CMK (cell line): Measurements from ENCODE around the gene HSP90AA1.
A peak's percentile ranks its signal among the peaks of the same experiment; 100 is the strongest.
"Not testable (repeated sequence)": the region's sequence is repeated elsewhere in the genome, so short reads cannot be mapped to it uniquely, and the experiment has no call there.

Experiments
- DNase-seq: peaks from one replicate; pipeline ENCODE4 v3.0.0-alpha.2; 2010; ENCODE audit warnings: low read depth

The HSP90AA1 gene

GRCh38 chr14:102094101-102094500 is 7.3 kb upstream of the HSP90AA1 start:
- no peak for DNase-seq

GRCh38 chr14:102092806-102093205 is 6.0 kb upstream of the HSP90AA1 start:
- DNase-seq = no peak

GRCh38 chr14:102090713-102091112 is 3.9 kb upstream of the HSP90AA1 start:
- no peak for DNase-seq

GRCh38 chr14:102089621-102090343 is 2.9 kb upstream of the HSP90AA1 start:
- no peak for DNase-seq

GRCh38 chr14:102088012-102088792 is 1.4 kb upstream of the HSP90AA1 start:
- DNase-seq = peak; percentile 71

GRCh38 chr14:102087762-102088011 is 843 bp upstream of the HSP90AA1 start:
- DNase-seq = no peak

GRCh38 chr14:102086709-102086971 is 204 bp downstream of the HSP90AA1 start:
- no peak for DNase-seq

GRCh38 chr14:102085948-102086708 is 716 bp downstream of the HSP90AA1 start:
- no peak for DNase-seq

- no peak for DNase-seq
Measured at GRCh38 chr14:102085488-102085887, 1.4 kb downstream of the HSP90AA1 start.

- DNase-seq = no peak
Measured at GRCh38 chr14:102084931-102085330, 1.9 kb downstream of the HSP90AA1 start.

GRCh38 chr14:102084522-102084921 is 2.3 kb downstream of the HSP90AA1 start:
- not testable (repeated sequence) for DNase-seq

GRCh38 chr14:102081231-102082080 is 5.4 kb downstream of the HSP90AA1 start:
- DNase-seq = no peak

GRCh38 chr14:102080183-102081080 is 6.4 kb downstream of the HSP90AA1 start:
- no peak for DNase-seq

- no peak for DNase-seq
Measured at GRCh38 chr14:102079700-102079979, 7.2 kb downstream of the HSP90AA1 start.

- DNase-seq = no peak
Measured at GRCh38 chr14:102078831-102079699, 7.8 kb downstream of the HSP90AA1 start.

GRCh38 chr14:102078361-102078791 is 8.5 kb downstream of the HSP90AA1 start:
- DNase-seq = not testable (repeated sequence)

- DNase-seq = no peak
Measured at GRCh38 chr14:102077382-102077709, 9.5 kb downstream of the HSP90AA1 start.

GRCh38 chr14:102075155-102075554 is 11.7 kb downstream of the HSP90AA1 start:
- DNase-seq = no peak

GRCh38 chr14:102074415-102074964 is 12.4 kb downstream of the HSP90AA1 start:
- no peak for DNase-seq

GRCh38 chr14:102071283-102071998 is 15.4 kb downstream of the HSP90AA1 start:
- no peak for DNase-seq
